OCI-M2 (cell line): ENCODE measurements around the gene PIK3R1.

Experiments used
- DNase-seq: peaks from one replicate; lab custom pipeline; 2025; ENCODE audit not compliant: unreplicated experiment; lab: John Stamatoyannopoulos, UW

The PIK3R1 gene

DNA sequence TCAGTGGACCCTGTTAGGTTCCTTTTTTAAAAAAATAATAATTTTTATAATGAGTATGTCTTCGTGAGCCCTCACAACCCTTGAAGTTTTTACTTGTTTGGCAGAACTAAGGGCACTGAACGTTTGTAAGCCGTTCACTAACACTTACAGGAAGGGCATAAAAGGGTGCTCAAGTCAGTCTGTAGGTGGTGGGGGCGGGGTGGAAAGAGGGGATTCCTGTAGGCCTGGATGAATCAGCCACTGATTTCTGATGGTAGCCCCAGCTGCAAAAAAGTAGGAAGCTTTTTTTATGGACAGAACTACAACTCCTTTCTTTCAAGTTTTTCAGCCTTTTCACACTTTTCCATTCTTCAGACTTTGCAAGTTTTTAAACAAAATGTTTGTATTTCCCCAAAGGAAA, 35.8 kb downstream of the PIK3R1 start:
- no peak for DNase-seq

DNA sequence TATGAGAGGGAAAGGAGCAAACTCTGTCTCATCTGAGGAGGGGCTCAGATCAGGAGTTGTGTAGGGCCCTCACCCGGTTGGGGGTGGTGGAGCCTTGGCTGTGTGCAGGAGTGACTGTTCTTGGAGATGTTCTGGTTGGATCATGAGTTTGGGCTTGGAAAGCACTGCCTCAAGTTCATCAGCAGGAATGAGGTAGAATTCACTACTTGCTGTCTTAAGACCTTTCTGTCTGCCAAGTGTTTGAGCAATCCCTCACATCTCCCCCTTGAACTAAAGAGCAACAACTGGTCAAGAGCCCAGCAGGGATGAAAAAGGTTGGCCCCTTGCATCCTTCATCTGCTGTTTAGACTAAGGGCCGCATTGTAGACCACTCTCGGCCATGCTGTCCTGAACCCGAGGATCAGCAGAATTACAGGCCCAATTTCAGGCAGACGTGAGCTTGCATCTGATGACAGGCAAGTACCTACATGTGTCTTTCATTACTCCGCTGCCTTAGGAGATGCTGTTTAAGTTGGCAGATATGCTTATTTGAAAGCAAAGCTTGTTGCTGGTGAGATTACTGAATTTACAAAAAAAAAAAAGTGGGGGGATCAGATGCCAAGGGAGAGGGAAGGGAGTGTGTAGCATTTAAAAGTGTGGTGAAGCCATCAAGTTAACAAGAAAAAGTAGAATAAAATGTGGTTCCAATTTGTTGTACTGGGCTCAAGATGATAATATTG, 36.4 kb downstream of the PIK3R1 start:
- no peak for DNase-seq

DNA sequence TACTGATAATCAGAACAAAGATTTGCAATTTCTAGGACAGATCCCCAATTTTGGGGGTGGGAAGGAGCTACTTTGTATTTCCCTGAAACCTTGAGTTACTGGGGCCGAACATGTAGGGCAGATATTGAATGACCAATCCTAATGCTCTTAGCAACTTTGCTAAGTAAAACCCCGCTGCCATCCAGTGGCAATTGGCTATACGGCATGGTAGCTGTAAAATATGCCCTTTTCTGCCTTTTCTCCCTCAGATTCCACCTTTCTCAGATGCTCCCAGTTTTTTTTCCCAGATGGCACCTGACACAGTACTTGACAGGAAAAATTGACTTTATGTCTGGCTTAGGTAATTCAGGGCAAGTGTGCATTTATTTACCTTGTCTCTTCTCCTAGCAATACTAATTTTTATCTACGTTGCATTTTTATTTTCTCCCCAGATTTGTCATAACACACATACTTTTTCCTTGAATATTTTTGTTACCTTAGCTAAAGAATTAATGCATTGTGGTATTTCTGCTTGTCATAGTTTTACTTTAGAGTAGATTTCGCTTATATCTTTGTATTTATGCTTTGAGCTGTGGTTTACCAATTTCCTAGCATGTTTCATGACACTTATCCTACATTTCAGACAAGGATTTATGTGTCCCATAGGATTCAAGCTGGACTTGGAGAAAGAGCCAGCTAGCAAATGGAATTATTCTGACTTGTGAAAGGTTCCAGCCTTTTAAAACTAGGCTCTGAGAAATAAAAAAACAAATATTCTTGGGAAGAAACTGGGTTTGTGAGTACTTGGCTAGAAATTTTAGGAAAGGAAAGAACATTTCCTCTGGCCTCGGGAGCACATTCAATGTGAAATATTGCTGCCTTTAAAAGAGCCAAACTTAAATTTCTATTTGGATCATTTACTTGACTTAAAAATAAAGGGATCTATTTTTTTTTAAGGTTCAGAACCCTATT, 37.4 kb downstream of the PIK3R1 start:
- DNase-seq: no peak

GRCh38 chr5:68253624-68254585, 38.3 kb downstream of the PIK3R1 start:
- no peak for DNase-seq

DNA sequence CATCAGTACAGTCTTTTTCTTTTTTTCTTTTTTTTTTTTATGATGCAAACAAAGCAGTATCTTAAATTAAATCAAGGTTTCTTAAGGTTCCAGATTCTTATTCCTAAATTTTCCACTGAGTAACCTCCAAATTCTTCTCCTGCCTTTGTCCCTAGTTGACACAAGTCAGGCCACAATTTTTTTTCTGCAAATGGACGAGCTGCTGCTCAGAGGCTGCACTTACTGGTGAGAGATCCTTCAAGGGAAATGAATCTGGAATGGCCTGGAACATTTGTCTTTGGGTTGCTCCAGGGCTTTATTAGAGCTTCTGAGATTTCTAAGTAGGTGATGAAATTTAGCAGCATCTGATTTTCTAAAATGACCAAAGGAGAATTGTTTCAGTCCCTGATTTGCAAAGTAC, 39.3 kb downstream of the PIK3R1 start:
- no peak for DNase-seq

GRCh38 chr5:68255305-68256120, 40.0 kb downstream of the PIK3R1 start:
- no peak for DNase-seq

GRCh38 chr5:68257210-68257609, 41.7 kb downstream of the PIK3R1 start:
- no peak for DNase-seq

DNA sequence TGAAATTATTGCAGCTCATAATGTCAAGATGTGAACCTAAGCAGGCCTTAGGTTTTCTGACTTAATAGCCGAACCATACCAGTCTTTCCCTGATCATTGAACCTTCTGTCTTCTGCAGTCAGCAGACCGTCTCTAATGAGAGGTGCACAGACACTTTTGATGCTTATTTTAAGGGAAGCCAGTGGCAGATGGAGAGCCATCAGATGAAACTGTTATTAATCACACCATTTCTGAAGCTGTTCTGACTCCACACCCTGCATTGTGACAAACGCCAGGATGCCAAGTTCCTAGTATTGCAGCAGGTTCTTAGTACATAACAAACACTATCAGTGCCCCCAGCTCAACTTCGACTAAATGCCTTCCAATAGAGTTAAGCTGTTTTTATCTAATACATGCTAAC, 43.0 kb downstream of the PIK3R1 start:
- DNase-seq: no peak

- no peak for DNase-seq
Observed at GRCh38 chr5:68259700-68260099, 44.1 kb downstream of the PIK3R1 start.

DNA sequence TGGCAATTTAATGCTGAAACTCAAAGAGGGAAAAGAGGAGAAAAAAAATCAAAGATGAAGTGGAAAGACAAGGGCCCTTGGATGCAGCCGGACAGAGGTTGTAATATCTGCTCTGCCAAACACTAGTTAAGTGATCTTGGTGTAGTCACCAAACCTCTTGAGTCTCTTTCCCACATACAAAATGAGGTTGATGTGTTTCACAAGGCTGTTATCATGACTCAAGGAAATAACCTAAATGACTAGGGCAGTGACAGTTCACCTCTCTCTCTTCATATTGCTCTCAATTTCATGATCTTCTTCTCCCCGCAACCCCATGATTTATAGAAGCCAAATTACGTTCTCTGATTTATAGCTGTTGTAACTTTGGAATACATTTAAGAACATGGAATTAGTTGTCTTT, 44.9 kb downstream of the PIK3R1 start:
- DNase-seq: no peak

GRCh38 chr5:68261169-68261568, 45.6 kb downstream of the PIK3R1 start:
- DNase-seq: no peak

DNA sequence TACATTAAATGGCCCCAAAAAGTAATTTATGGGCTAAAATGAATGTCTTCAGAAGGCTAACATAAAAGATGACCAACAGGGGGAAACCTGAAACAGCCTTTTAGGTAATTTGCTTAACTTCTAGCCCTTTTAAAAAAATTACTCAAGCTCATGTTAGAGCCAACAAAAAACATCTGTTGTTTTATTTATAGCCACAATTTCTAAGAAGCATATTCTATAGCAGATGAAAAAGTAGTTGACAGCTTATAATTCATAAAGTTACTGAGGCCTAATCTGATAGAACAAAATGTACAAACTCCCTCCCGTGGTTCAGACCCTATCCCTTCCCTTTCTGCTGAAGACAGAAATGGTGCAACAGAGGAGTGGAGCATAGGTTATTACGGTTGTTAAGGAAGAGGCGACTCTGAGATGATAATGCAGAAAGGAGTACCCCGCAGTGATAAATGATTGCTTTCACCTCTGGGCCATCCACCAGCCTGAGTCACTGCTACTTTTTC, 46.1 kb downstream of the PIK3R1 start:
- DNase-seq: no peak

- DNase-seq: no peak
Observed at GRCh38 chr5:68264024-68264956, 48.7 kb downstream of the PIK3R1 start.

GRCh38 chr5:68265347-68265746, 49.8 kb downstream of the PIK3R1 start:
- no peak for DNase-seq

- no peak for DNase-seq
Observed at GRCh38 chr5:68265822-68266395, 50.4 kb downstream of the PIK3R1 start.

DNA sequence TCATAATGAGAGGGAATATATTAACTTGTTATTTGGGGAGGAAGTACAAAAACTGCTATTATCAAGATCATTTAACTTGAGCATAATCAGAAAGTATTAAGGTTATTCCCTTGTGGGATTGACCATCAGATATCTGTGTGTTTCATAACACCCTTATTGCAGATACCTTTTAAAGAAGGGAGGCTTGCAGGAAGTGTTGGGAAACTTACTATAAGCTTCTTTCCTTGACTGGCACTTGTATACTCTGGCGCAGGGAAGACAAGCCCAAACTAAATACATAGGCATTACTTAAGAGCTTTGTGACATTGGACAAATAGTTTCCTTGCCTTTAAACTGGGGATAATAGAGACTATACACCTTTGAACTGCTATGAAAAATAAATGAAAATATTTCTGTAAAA, 50.9 kb downstream of the PIK3R1 start:
- DNase-seq: no peak

DNA sequence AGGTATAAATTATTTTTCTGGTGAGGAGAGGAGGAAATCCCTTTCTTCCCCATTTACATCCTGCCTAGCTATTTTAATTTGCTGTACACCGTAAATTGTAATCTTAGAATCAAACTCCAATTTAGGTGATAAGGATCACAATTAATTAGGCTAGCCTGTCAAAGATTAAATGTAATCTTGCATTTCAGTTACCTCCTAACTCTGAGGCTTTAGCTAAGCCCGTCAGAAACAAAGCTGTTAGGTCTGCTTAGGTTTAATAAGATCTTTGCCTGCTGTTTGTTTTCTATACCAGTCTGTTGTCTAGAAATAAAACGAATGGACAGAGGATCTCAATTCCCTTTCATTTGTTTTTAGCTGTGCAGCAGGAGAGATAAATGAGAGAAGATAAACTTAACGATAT, 51.5 kb downstream of the PIK3R1 start:
- no peak for DNase-seq

- no peak for DNase-seq
Observed at GRCh38 chr5:68268101-68268851, 52.7 kb downstream of the PIK3R1 start.
